Gastrocnemius medialis (tissue), 4 donors: Measurements from ENCODE around the gene CPED1. TPM values are rescaled to one million over a fixed set of nuclear protein-coding genes. Genes with fewer than 3 reads are reported as not detected.
"Not testable (repeated sequence)": the region's sequence is repeated elsewhere in the genome, so short reads cannot be mapped to it uniquely, and the experiment has no call there.

Experiments used
- ATAC-seq, 2 donors: fragments of 150-250 bp; one replicate each; pipeline ENCODE4 v1.9.1; 2016
- DNase-seq, 2 donors: peaks; one replicate each; pipeline ENCODE4 v3.0.0-alpha.2; 2019
- H3K27ac ChIP-seq, 4 donors: fragments of 200-600 bp; sonication (generic); 1 replicate in 1 of 4; 2 replicates in 3 of 4; pipeline ENCODE4 v1.5.1; 2016 to 2018; ENCODE audit warnings: mild to moderate bottlenecking in 2 of 4, moderate library complexity in 1 of 4
- H3K27me3 ChIP-seq, 3 donors: fragments of 200-600 bp; sonication (generic) in 2 of 3; 1 replicate in 1 of 3; 2 replicates in 2 of 3; pipeline versions ENCODE4 v1.5.1 to v1.6.0; 2016 to 2019; ENCODE audit warnings: mild to moderate bottlenecking in 1 of 3, moderate library complexity in 1 of 3
- H3K36me3 ChIP-seq, 2 donors: fragments of 200-600 bp; sonication (generic) in 1 of 2; one replicate each; pipeline ENCODE4 v1.5.1; 2017 to 2018
- H3K4me1 ChIP-seq, 2 donors: fragments of 200-600 bp; sonication (generic) in 1 of 2; one replicate each; pipeline ENCODE4 v1.5.1; 2016 to 2017; ENCODE audit warnings: mild to moderate bottlenecking in 2 of 2
- H3K4me3 ChIP-seq, 4 donors: fragments of 200-600 bp; sonication (generic) in 3 of 4; 1 replicate in 1 of 4; 2 replicates in 3 of 4; pipeline ENCODE4 v1.5.1; 2016 to 2019; ENCODE audit warnings: mild to moderate bottlenecking in 2 of 4
- H3K9me3 ChIP-seq, 3 donors: fragments of 200-600 bp; sonication (generic) in 2 of 3; 1 replicate in 1 of 3; 2 replicates in 2 of 3; pipeline ENCODE4 v1.5.1; 2016 to 2019
- CTCF ChIP-seq, 5 experiments: fragments of 450-650 bp in 3 of 5; fragments of 200-600 bp in 2 of 5; sonication (generic) in 2 of 5; IDR thresholded peaks in 4 of 5; conservative IDR thresholded peaks in 1 of 5; 1 replicate in 4 of 5; 2 replicates in 1 of 5; pipeline ENCODE4 v1.5.1; 2016 to 2019; ENCODE audit warnings: antibody characterized with exemption in 5 of 5, mild to moderate bottlenecking in 3 of 5, moderate library complexity in 3 of 5
- POLR2A ChIP-seq, 2 donors: fragments of 450-650 bp; IDR thresholded peaks; one replicate each; pipeline ENCODE4 v1.6.1; 2017; ENCODE audit warnings: antibody characterized with exemption in 2 of 2, mild to moderate bottlenecking in 2 of 2, moderate library complexity in 2 of 2
- in situ Hi-C, 4 donors: fragments of 200-750 bp; cut with MboI; loops; one replicate each; pipeline versions ENCODE4 v1.15.0 to v1.8.0; 2017; ENCODE audit warnings: low sequenced_read_pairs in 4 of 4
- intact Hi-C: fragments of 100-400 bp; cut with DNase I; formaldehyde crosslinking; loops from one replicate; pipeline ENCODE4 v1.15.1; 2023; ENCODE audit warnings: low total_unique reads
- total RNA-seq, 4 donors: library from RNA; depleted of rRNA; stranded (reverse); fragments of >200 nt; gene quantifications; one replicate each; pipeline versions ENCODE4 v1.1.0 to v1.2.3, GENCODE V29; 2016

The CPED1 gene
- total RNA-seq, 4 donors from 2014 or later = 4.8 to 35.5 (median 34.1) TPM

- ATAC-seq = no peak
- Histone ChIP-seq H3K9me3 (no peaks in the 10 kb centered on the region), H3K27me3 (no peaks in the 10 kb centered on the region), H3K36me3 (no peaks in the 10 kb centered on the region), H3K4me3 (no peak overlapping the region), H3K27ac (no peak overlapping the region), H3K4me1 (peaks cover 0 to 5% of the 10 kb centered on the region in 2 donors)
- DNase-seq = no peak
- intact Hi-C loops (no loop called here), in situ Hi-C loops (no loop called here)
- no peak for TF ChIP-seq CTCF (IDR thresholded peaks at IDR 0.05 in 4 of 5, conservative IDR thresholded peaks at IDR 0.05 in 1 of 5)
- TF ChIP-seq POLR2A (IDR thresholded peaks at IDR 0.05) = no peak
Measured at GRCh38 chr7:121219026-121219425, 230.5 kb downstream of the CPED1 start.

- H3K9me3 ChIP-seq, H3K27ac ChIP-seq, H3K4me1 ChIP-seq, H3K4me3 ChIP-seq, intact Hi-C loops, DNase-seq, H3K36me3 ChIP-seq, in situ Hi-C loops, H3K27me3 ChIP-seq, ATAC-seq: not testable (repeated sequence)
Measured at GRCh38 chr7:121221108-121221507, 232.6 kb downstream of the CPED1 start.

GRCh38 chr7:121228779-121229178 is 240.3 kb downstream of the CPED1 start:
- Histone ChIP-seq H3K27ac (no peak overlapping the region), H3K4me1 (no peaks in the 10 kb centered on the region), H3K9me3 (no peaks in the 10 kb centered on the region), H3K4me3 (no peak overlapping the region), H3K36me3 (no peaks in the 10 kb centered on the region), H3K27me3 (no peaks in the 10 kb centered on the region)
- no peak for DNase-seq
- TF ChIP-seq CTCF (IDR thresholded peaks at IDR 0.05 in 4 of 5, conservative IDR thresholded peaks at IDR 0.05 in 1 of 5) = no peak
- TF ChIP-seq POLR2A (IDR thresholded peaks at IDR 0.05) = no peak
- in situ Hi-C loops (no loop called here), intact Hi-C loops (no loop called here)
- ATAC-seq = no peak

- Histone ChIP-seq H3K4me3 (no peak overlapping the region), H3K9me3 (no peaks in the 10 kb centered on the region), H3K27ac (no peak overlapping the region), H3K36me3 (peaks cover 0 to 27% of the 10 kb centered on the region in 2 donors), H3K27me3 (no peaks in the 10 kb centered on the region), H3K4me1 (no peaks in the 10 kb centered on the region)
- ATAC-seq = no peak
- TF ChIP-seq CTCF (IDR thresholded peaks at IDR 0.05 in 4 of 5, conservative IDR thresholded peaks at IDR 0.05 in 1 of 5) (no peak), POLR2A (IDR thresholded peaks at IDR 0.05) (no peak)
- DNase-seq = no peak
- intact Hi-C loops = no loop called here
- in situ Hi-C loops = no loop called here
Measured at GRCh38 chr7:121235201-121235600, 246.7 kb downstream of the CPED1 start.

- no peaks in the 10 kb centered on the region for H3K4me1 ChIP-seq
- H3K4me3 ChIP-seq = no peak overlapping the region
- in situ Hi-C loops = no loop called here
- ATAC-seq (no peak), DNase-seq (no peak)
- peaks cover 0 to 27% of the 10 kb centered on the region in 2 donors for H3K36me3 ChIP-seq
- no peaks in the 10 kb centered on the region for H3K9me3 ChIP-seq
- no peaks in the 10 kb centered on the region for H3K27me3 ChIP-seq
- no peak overlapping the region for H3K27ac ChIP-seq
- TF ChIP-seq CTCF (IDR thresholded peaks at IDR 0.05 in 4 of 5, conservative IDR thresholded peaks at IDR 0.05 in 1 of 5) (no peak), POLR2A (IDR thresholded peaks at IDR 0.05) (no peak)
- intact Hi-C loops = no loop called here
Measured at GRCh38 chr7:121237601-121238000, 249.1 kb downstream of the CPED1 start.
